IMR-90 (cell line): Measurements from ENCODE around the gene CNTRL. TPM values are rescaled to one million over a fixed set of nuclear protein-coding genes. Genes with fewer than 3 reads are reported as not detected.
"Not testable (repeated sequence)": the region's sequence is repeated elsewhere in the genome, so short reads cannot be mapped to it uniquely, and the experiment has no call there.

ENCODE experiments used
- ATAC-seq: fragments of 200-7000 bp; cut with Tn5 transposase; 2 replicates; pipeline ENCODE4 v1.9.1; 2020; ENCODE audit warnings: low read depth, mild to moderate bottlenecking, moderate library complexity
- BruUV-seq: library from RNA; stranded (reverse); fragments of 400-500 nt; replicated peaks from 2 replicates; lab custom pipeline; 2021; lab: Mats Ljungman, UMichigan
- CTCF ChIA-PET: fragments of 300-600 bp; formaldehyde crosslinking; extraction: SDS; loops from one replicate; lab custom pipeline; 2021; ENCODE audit warnings: antibody characterized with exemption; lab: Yijun Ruan, JAX
- POLR2A ChIA-PET: fragments of 300-600 bp; sonication (Branson Sonifier 250); formaldehyde crosslinking; loops from one replicate; lab custom pipeline; 2022; ENCODE audit warnings: antibody characterized with exemption; ENCODE audit not compliant: unreplicated experiment; lab: Charles Lee
- DNase-seq: peaks from one replicate; pipeline ENCODE4 v3.0.0; 2013
- H2AFZ ChIP-seq: replicated peaks from 2 replicates; pipeline ENCODE3; 2013; ENCODE audit warnings: low read length, mild to moderate bottlenecking; ENCODE audit not compliant: poor library complexity
- H2AK5ac ChIP-seq: 2 replicates; pipeline ENCODE4 v1.6.1; 2013; ENCODE audit warnings: low read depth, low read length, inconsistent platforms
- H2AK9ac ChIP-seq: replicated peaks from 2 replicates; pipeline ENCODE3; 2013; ENCODE audit warnings: mild to moderate bottlenecking, low read depth, low read length, moderate library complexity; ENCODE audit not compliant: poor library complexity
- H2BK120ac ChIP-seq: 2 replicates; pipeline ENCODE4 v1.6.1; 2013; ENCODE audit warnings: low read depth, low read length, inconsistent platforms
- H2BK15ac ChIP-seq: 3 replicates; pipeline ENCODE4 v1.6.1; 2013; ENCODE audit warnings: low read depth, low read length, inconsistent platforms
- H2BK20ac ChIP-seq: 2 replicates; pipeline ENCODE4 v1.6.1; 2013; ENCODE audit warnings: low read depth, mild to moderate bottlenecking, inconsistent platforms, low read length, moderate library complexity
- H2BK5ac ChIP-seq: 2 replicates; pipeline ENCODE4 v1.6.1; 2013; ENCODE audit warnings: mild to moderate bottlenecking, low read depth, low read length, inconsistent platforms; ENCODE audit not compliant: poor library complexity, severe bottlenecking
- H3K14ac ChIP-seq: replicated peaks from 2 replicates; pipeline ENCODE4 v1.6.1; 2013; ENCODE audit warnings: low read depth, low read length, inconsistent platforms
- H3K18ac ChIP-seq: 2 replicates; pipeline ENCODE4 v1.6.1; 2013; ENCODE audit warnings: low read depth, low read length, control low read depth
- H3K23ac ChIP-seq: 2 replicates; pipeline ENCODE4 v1.6.1; 2013; ENCODE audit warnings: low read depth, low read length, inconsistent platforms
- H3K27ac ChIP-seq: 2 replicates; pipeline ENCODE4 v1.5.1; 2013; ENCODE audit warnings: mild to moderate bottlenecking, control low read depth, low read length; ENCODE audit not compliant: insufficient read depth
- H3K27me3 ChIP-seq: 2 replicates; pipeline ENCODE4 v1.6.1; 2013; ENCODE audit warnings: low read length; ENCODE audit not compliant: control insufficient read depth, insufficient read depth
- H3K36me3 ChIP-seq: 2 replicates; pipeline ENCODE4 v1.6.1; 2013; ENCODE audit warnings: low read length, mixed read lengths; ENCODE audit not compliant: control insufficient read depth, insufficient read depth
- H3K4ac ChIP-seq: 2 replicates; pipeline ENCODE4 v1.6.1; 2013; ENCODE audit warnings: low read depth, low read length, inconsistent platforms
- H3K4me1 ChIP-seq: 2 replicates; pipeline ENCODE4 v1.6.1; 2013; ENCODE audit warnings: low read length, mixed read lengths; ENCODE audit not compliant: control insufficient read depth, insufficient read depth
- H3K4me2 ChIP-seq: 2 replicates; pipeline ENCODE4 v1.6.1; 2013; ENCODE audit warnings: low read depth, mild to moderate bottlenecking, control low read depth, low read length, moderate library complexity
- H3K4me3 ChIP-seq: 2 replicates; pipeline ENCODE4 v1.5.1; 2013; ENCODE audit warnings: low read depth, mild to moderate bottlenecking, control low read depth, low read length, moderate library complexity; ENCODE audit not compliant: insufficient read depth
- H3K56ac ChIP-seq: 2 replicates; pipeline ENCODE4 v1.6.1; 2013; ENCODE audit warnings: low read length, inconsistent platforms; ENCODE audit not compliant: insufficient read depth; ENCODE audit errors: extremely low read depth
- H3K79me1 ChIP-seq, 2 experiments: 2 replicates each; pipeline ENCODE4 v1.6.1; 2013; ENCODE audit warnings: low read length in 2 of 2, inconsistent platforms in 1 of 2, low read depth in 1 of 2
- H3K9ac ChIP-seq: 2 replicates; pipeline ENCODE4 v1.6.1; 2013; ENCODE audit warnings: low read depth, low read length, control low read depth
- H3K9me1 ChIP-seq: 2 replicates; pipeline ENCODE4 v1.6.1; 2013; ENCODE audit warnings: low read length, inconsistent platforms; ENCODE audit not compliant: insufficient read depth
- H3K9me3 ChIP-seq: 2 replicates; pipeline ENCODE4 v1.6.1; 2013; ENCODE audit warnings: low read length; ENCODE audit not compliant: control insufficient read depth, insufficient read depth
- H4K20me1 ChIP-seq: 2 replicates; pipeline ENCODE4 v1.6.1; 2013; ENCODE audit warnings: low read length, inconsistent platforms; ENCODE audit not compliant: insufficient read depth
- H4K5ac ChIP-seq: 2 replicates; pipeline ENCODE4 v1.6.1; 2013; ENCODE audit warnings: mild to moderate bottlenecking, low read depth, low read length, control low read depth
- H4K8ac ChIP-seq, 2 experiments: 2 replicates each; pipeline ENCODE4 v1.6.1; 2013; ENCODE audit warnings: low read depth in 2 of 2, low read length in 2 of 2, control low read depth in 1 of 2, inconsistent platforms in 1 of 2
- H4K91ac ChIP-seq: 2 replicates; pipeline ENCODE4 v1.6.1; 2013; ENCODE audit warnings: low read depth, low read length, inconsistent platforms; ENCODE audit not compliant: insufficient read depth
- WGBS, 2 experiments: methylation state at CpG; one replicate each; pipeline versions ENCODE4 v1.1.5 to v1.1.7; 2013; ENCODE audit warnings: missing lambda C conversion rate in 2 of 2; ENCODE audit not compliant: insufficient read length in 1 of 2; ENCODE audit errors: extremely low coverage in 2 of 2; 5-methylcytosine and 5-hydroxymethylcytosine counted together
- dilution Hi-C: fragments of 300-500 bp; cut with HindIII; formaldehyde crosslinking; loops from one replicate; pipeline ENCODE4 v1.14.3; 2018; ENCODE audit warnings: low sequenced_read_pairs; ENCODE audit not compliant: unreplicated experiment
- in situ Hi-C: fragments of 300-500 bp; cut with MboI; formaldehyde crosslinking; loops from 3 replicates; pipeline ENCODE4 v1.14.3; 2019; ENCODE audit warnings: low sequenced_read_pairs, inconsistent platforms, mixed read lengths
- intact Hi-C: fragments of 100-400 bp; cut with micrococcal nuclease; formaldehyde crosslinking; loops from 2 replicates; pipeline ENCODE4 v1.10.0; 2022
- polyA plus RNA-seq, 3 experiments: library from polyadenylated mRNA; depleted of rRNA; stranded (reverse); fragments of >200 nt; gene quantifications; 2 replicates each; pipeline ENCODE4 v1.2.3, GENCODE V29; 2012; ENCODE audit warnings: low replicate concordance in 1 of 3
- total RNA-seq: library from RNA; depleted of rRNA; stranded (reverse); fragments of >200 nt; gene quantifications from 2 replicates; pipeline ENCODE4 v1.2.3, GENCODE V29; 2012

The CNTRL gene
- total and polyA plus RNA-seq, 2 of the 4 experiments (the other 2 are of a cell fraction): 4.5 to 7.3 TPM

DNA sequence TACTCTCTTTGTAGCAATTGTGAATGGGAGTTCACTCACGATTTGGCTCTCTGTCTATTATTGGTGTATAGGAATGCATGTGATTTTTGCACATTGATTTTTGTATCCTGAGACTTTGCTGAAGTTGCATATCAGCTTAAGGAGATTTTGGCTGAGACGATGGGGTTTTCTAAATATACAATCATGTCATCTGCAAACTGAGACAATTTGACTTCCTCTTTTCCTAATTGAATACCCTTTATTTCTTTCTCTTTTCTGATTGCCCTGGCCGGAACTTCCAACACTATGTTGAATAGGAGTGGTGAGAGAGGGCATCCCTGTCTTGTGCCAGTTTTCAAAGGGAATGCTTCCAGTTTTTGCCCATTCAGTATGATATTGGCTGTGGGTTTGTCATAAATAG is 54.6 kb downstream of the CNTRL start:
- H4K91ac ChIP-seq, H4K5ac ChIP-seq, H3K79me1 ChIP-seq, H3K18ac ChIP-seq, H3K9me1 ChIP-seq, H2BK20ac ChIP-seq, dilution Hi-C loops, H3K36me3 ChIP-seq, DNase-seq, H3K9me3 ChIP-seq, intact Hi-C loops, H3K23ac ChIP-seq, H4K20me1 ChIP-seq, H2BK15ac ChIP-seq, H3K27me3 ChIP-seq, in situ Hi-C loops, H3K56ac ChIP-seq, H3K4me2 ChIP-seq, H2BK5ac ChIP-seq, H3K27ac ChIP-seq, H2AFZ ChIP-seq, H4K8ac ChIP-seq, H3K4me1 ChIP-seq, BruUV-seq, H2AK5ac ChIP-seq, H3K14ac ChIP-seq, H2BK120ac ChIP-seq, CTCF ChIA-PET, H3K9ac ChIP-seq, POLR2A ChIA-PET, H3K4me3 ChIP-seq, H2AK9ac ChIP-seq, H3K4ac ChIP-seq, ATAC-seq: not testable (repeated sequence)
- no CpG with 5 or more reads among the region's 3 CpGs for WGBS, 2 experiments
